GM18951 (cell line): ENCODE data around the gene LRRC26.

Experiments
- POLR2A ChIP-seq: IDR thresholded peaks from 4 replicates; pipeline ENCODE4 v1.6.1; 2011; ENCODE audit warnings: mild to moderate bottlenecking; ENCODE audit not compliant: insufficient read length, insufficient read depth; ENCODE audit errors: extremely low read depth
- in situ Hi-C: fragments of 300-500 bp; cut with MboI; formaldehyde crosslinking; loops from one replicate; pipeline ENCODE4 v1.12.0; 2022; ENCODE audit warnings: low sequenced_read_pairs, mixed read lengths, inconsistent platforms; ENCODE audit not compliant: unreplicated experiment

The LRRC26 gene

GRCh38 chr9:137134191-137134590 lies 35.7 kb downstream of the LRRC26 start:
- TF ChIP-seq POLR2A: no peak
- in situ Hi-C loops: no loop called here

- TF ChIP-seq POLR2A: no peak
- in situ Hi-C loops: no loop called here
Observed at GRCh38 chr9:137130176-137130755, 39.6 kb downstream of the LRRC26 start.

- in situ Hi-C loops: loop anchor here (10.0 kb wide), 1 partner anchor 95 kb away; the partner anchor contains the start of genes CYSRT1, RNF208 and RNF224
- TF ChIP-seq POLR2A: peak; percentile 89
Observed at GRCh38 chr9:137129456-137130175, 40.2 kb downstream of the LRRC26 start.

- TF ChIP-seq POLR2A: no peak
- in situ Hi-C loops: loop anchor here (10.0 kb wide), 1 partner anchor 96 kb away; the partner anchor contains the start of genes CYSRT1, RNF208 and RNF224
Observed at GRCh38 chr9:137128862-137129455, 40.9 kb downstream of the LRRC26 start.

- in situ Hi-C loops: loop anchor here (10.0 kb wide), 1 partner anchor 96 kb away; the partner anchor contains the start of genes CYSRT1, RNF208 and RNF224
- no peak for TF ChIP-seq POLR2A
Observed at GRCh38 chr9:137128158-137128861, 41.5 kb downstream of the LRRC26 start.

- peak; percentile 39 for TF ChIP-seq POLR2A
- in situ Hi-C loops: loop anchor here (10.0 kb wide), 1 partner anchor 97 kb away; the partner anchor contains the start of genes CYSRT1, RNF208 and RNF224
Observed at GRCh38 chr9:137127301-137128157, 42.3 kb downstream of the LRRC26 start.

- in situ Hi-C loops: loop anchor here (10.0 kb wide), 1 partner anchor 98 kb away; the partner anchor contains the start of genes CYSRT1, RNF208 and RNF224
Observed at GRCh38 chr9:137126786-137127185, 43.1 kb downstream of the LRRC26 start.

GRCh38 chr9:137123952-137124462 lies 45.8 kb downstream of the LRRC26 start:
- in situ Hi-C loops: loop anchor here (10.0 kb wide), 1 partner anchor 101 kb away; the partner anchor contains the start of genes CYSRT1, RNF208 and RNF224

More at GRCh38 chr9:137126786-137127185, 43.1 kb downstream of the LRRC26 start:
- no peak for TF ChIP-seq POLR2A

- in situ Hi-C loops: loop anchor here (10.0 kb wide), 1 partner anchor 101 kb away; the partner anchor contains the start of genes CYSRT1, RNF208 and RNF224
- TF ChIP-seq POLR2A: no peak
Observed at GRCh38 chr9:137123468-137123837, 46.4 kb downstream of the LRRC26 start.

- in situ Hi-C loops: loop anchor here (10.0 kb wide), 1 partner anchor 102 kb away; the partner anchor contains the start of genes CYSRT1, RNF208 and RNF224
Observed at GRCh38 chr9:137122796-137123467, 46.9 kb downstream of the LRRC26 start.

- in situ Hi-C loops: loop anchor here (10.0 kb wide), 1 partner anchor 103 kb away; the partner anchor contains the start of genes CYSRT1, RNF208 and RNF224
Observed at GRCh38 chr9:137121927-137122795, 47.7 kb downstream of the LRRC26 start.
